Spleen (tissue), 11 donors: ENCODE data around the gene TMTC2. TPM values are rescaled to one million over a fixed set of nuclear protein-coding genes. Genes with fewer than 3 reads are reported as not detected.

ENCODE experiments used
- DNase-seq: peaks from one replicate; pipeline ENCODE4 v3.0.0-alpha.2; 2020
- H3K27ac ChIP-seq, 8 donors: fragments of 200-600 bp; sonication (generic) in 7 of 8; 1 replicate in 4 of 8; 2 replicates in 4 of 8; pipeline versions ENCODE4 v1.5.0 to v1.8.0; 2016 to 2021; ENCODE audit warnings: inconsistent platforms in 4 of 8, mild to moderate bottlenecking in 4 of 8, moderate library complexity in 1 of 8
- H3K27me3 ChIP-seq, 7 donors: fragments of 200-600 bp; sonication (generic) in 6 of 7; replicated peaks in 1 of 7; 1 replicate in 4 of 7; 2 replicates in 3 of 7; pipeline versions ENCODE4 v1.5.0 to v1.8.0; 2016 to 2021; ENCODE audit warnings: inconsistent platforms in 3 of 7, mild to moderate bottlenecking in 1 of 7
- H3K36me3 ChIP-seq, 6 donors: fragments of 200-600 bp; sonication (generic) in 5 of 6; 1 replicate in 4 of 6; 2 replicates in 2 of 6; pipeline versions ENCODE4 v1.5.0 to v1.8.0; 2016 to 2021; ENCODE audit warnings: inconsistent platforms in 2 of 6
- H3K4me1 ChIP-seq, 6 donors: fragments of 200-600 bp; sonication (generic) in 5 of 6; 1 replicate in 3 of 6; 2 replicates in 3 of 6; pipeline versions ENCODE4 v1.5.0 to v1.8.0; 2016 to 2021; ENCODE audit warnings: inconsistent platforms in 3 of 6
- H3K4me3 ChIP-seq, 8 donors: fragments of 200-600 bp; sonication (generic) in 7 of 8; 1 replicate in 4 of 8; 2 replicates in 4 of 8; pipeline versions ENCODE4 v1.5.0 to v1.8.0; 2016 to 2021; ENCODE audit warnings: inconsistent platforms in 4 of 8, mild to moderate bottlenecking in 4 of 8, moderate library complexity in 2 of 8
- H3K9me3 ChIP-seq, 8 donors: fragments of 200-600 bp; sonication (generic) in 7 of 8; 1 replicate in 4 of 8; 2 replicates in 4 of 8; pipeline versions ENCODE4 v1.5.0 to v1.8.0; 2016 to 2021; ENCODE audit warnings: inconsistent platforms in 4 of 8
- POLR2A ChIP-seq, 3 donors: fragments of 450-650 bp; IDR thresholded peaks; one replicate each; pipeline ENCODE4 v1.5.1; 2017; ENCODE audit warnings: antibody characterized with exemption in 3 of 3, mild to moderate bottlenecking in 1 of 3
- POLR2AphosphoS5 ChIP-seq, 3 donors: sonication (generic); formaldehyde crosslinking; IDR thresholded peaks; one replicate each; pipeline ENCODE4 v1.5.1; 2017; ENCODE audit warnings: antibody characterized with exemption in 3 of 3
- WGBS, 5 donors: extraction: QIAGEN DNeasy Blood & Tissue Kit in 3 of 5; methylation state at CpG; one replicate each; pipeline versions ENCODE4 v1.1.5 to v1.1.7; 2013 to 2018; 5-methylcytosine and 5-hydroxymethylcytosine counted together
- intact Hi-C: fragments of 100-400 bp; cut with DNase I; formaldehyde crosslinking; loops from one replicate; pipeline ENCODE4 v1.15.0; 2023; ENCODE audit warnings: low total_unique reads
- polyA plus RNA-seq, 3 donors: library from polyadenylated mRNA; stranded (reverse); fragments of 200-250 nt; gene quantifications; one replicate each; pipeline ENCODE4 v1.2.1, GENCODE V29; 2013
- total RNA-seq, 7 donors: library from RNA; depleted of rRNA in 3 of 7; stranded (reverse); fragments of >200 nt in 3 of 7; fragmentation: NEBNext Ultra II Directional in 4 of 7; extraction: Animal tissue kit (Norgen Biotek cat#: 25700) in 4 of 7; gene quantifications; one replicate each; pipeline versions ENCODE4 v1.1.0 to v1.2.1, GENCODE V29; 2016 to 2021
- TF ChIP-seq, protein P1 (sequence below), 11 experiments: fragments of 200-600 bp in 7 of 11; fragments of 450-650 bp in 4 of 11; sonication (generic) in 4 of 11; IDR thresholded peaks in 8 of 11; conservative IDR thresholded peaks in 3 of 11; 1 replicate in 7 of 11; 2 replicates in 4 of 11; pipeline versions ENCODE4 v1.4.0 to v1.8.0; 2016 to 2021; ENCODE audit warnings: antibody characterized with exemption in 11 of 11, inconsistent platforms in 4 of 11, mild to moderate bottlenecking in 1 of 11
- donor health status: healthy with polysubstance abuse.
- donor health status: DM: no; HTN: no; CAD: no; lungs with moderate emphysema.
- donor health status: DM: no; HTN: no; CAD: no.
- donor health status: Bipolar disorder and iron deficiency.
- donor health status: healthy.
- donor health status: DM: no; HTN: no; CAD: no.
- donor health status: DM: yes; HTN: yes; CAD: no.

The TMTC2 gene
- total and polyA plus RNA-seq, 10 donors = 0.74 to 8.5 (median 4.0) TPM

DNA sequence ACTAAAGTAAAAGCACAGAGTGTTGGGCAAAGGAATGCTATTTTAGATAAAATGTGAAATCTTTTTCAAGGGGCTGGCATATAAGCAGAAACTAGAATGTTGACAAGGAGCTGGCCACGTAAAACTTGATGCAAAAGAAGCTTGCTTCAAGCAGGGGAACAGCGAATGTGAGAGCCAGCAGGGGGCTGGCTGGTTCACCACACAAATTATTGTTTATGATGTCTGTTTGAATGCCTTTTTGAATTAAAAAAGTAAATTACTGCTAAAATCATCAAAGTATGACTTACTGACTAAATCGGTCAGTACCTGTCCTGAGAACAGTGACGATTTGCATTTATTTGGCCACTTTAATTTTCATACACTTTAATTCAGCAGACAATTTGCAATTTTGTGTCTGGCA is 38.9 kb upstream of the TMTC2 start:
- no peak overlapping the region for H3K4me3 ChIP-seq
- WGBS, 5 donors = 84 to 92% (median 88%) methylated on average over 4 of the region's 4 CpGs
- no peaks in the 10 kb centered on the region for H3K27me3 ChIP-seq
- no peak overlapping the region for H3K27ac ChIP-seq
- no peaks in the 10 kb centered on the region for H3K36me3 ChIP-seq
- H3K4me1 ChIP-seq = no peaks in the 10 kb centered on the region
- no peaks in the 10 kb centered on the region for H3K9me3 ChIP-seq
- intact Hi-C loops = no loop called here
- no peak for DNase-seq
- TF ChIP-seq POLR2A (IDR thresholded peaks at IDR 0.05) (no peak), POLR2AphosphoS5 (IDR thresholded peaks at IDR 0.05) (no peak)
- TF ChIP-seq, protein P1, sequence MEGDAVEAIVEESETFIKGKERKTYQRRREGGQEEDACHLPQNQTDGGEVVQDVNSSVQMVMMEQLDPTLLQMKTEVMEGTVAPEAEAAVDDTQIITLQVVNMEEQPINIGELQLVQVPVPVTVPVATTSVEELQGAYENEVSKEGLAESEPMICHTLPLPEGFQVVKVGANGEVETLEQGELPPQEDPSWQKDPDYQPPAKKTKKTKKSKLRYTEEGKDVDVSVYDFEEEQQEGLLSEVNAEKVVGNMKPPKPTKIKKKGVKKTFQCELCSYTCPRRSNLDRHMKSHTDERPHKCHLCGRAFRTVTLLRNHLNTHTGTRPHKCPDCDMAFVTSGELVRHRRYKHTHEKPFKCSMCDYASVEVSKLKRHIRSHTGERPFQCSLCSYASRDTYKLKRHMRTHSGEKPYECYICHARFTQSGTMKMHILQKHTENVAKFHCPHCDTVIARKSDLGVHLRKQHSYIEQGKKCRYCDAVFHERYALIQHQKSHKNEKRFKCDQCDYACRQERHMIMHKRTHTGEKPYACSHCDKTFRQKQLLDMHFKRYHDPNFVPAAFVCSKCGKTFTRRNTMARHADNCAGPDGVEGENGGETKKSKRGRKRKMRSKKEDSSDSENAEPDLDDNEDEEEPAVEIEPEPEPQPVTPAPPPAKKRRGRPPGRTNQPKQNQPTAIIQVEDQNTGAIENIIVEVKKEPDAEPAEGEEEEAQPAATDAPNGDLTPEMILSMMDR (IDR thresholded peaks at IDR 0.05 in 8 of 11, conservative IDR thresholded peaks at IDR 0.05 in 3 of 11) = no peak

DNA sequence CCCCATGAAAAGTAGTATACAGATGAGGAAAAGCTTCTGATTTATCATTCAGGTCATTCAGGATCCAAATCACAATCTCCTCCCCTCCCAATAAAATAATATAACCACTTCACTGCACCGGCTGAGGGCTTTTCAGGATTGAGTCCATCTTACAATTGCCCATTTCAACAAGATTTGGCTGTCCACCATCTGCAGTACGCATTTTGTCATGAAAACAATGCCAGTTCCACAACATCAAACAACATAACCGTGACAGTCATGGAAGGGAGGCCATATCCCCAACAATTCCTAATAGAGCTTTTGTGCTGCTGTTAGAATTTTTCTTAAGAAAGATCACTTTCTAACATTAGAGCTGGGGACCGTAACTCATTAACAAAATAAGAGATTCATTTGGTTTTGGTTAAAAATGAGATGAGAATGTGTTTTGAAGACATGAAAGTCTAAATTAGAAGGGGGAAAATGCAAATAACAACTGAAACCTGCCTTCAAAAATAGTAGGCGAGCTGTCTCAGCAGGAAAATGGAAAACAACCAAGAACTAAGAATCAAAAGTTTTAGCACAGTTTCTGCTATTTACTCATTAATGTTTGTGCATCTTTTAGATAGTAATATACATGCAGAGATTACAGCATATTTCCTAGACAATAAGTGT is 38.3 kb upstream of the TMTC2 start:
- Histone ChIP-seq H3K27ac (no peak overlapping the region), H3K4me3 (no peak overlapping the region), H3K9me3 (no peaks in the 10 kb centered on the region), H3K36me3 (no peaks in the 10 kb centered on the region), H3K27me3 (no peaks in the 10 kb centered on the region), H3K4me1 (no peaks in the 10 kb centered on the region)
- WGBS, 5 donors = 79 to 91% (median 81%) methylated on average over 5 of the region's 5 CpGs
- DNase-seq = no peak
- TF ChIP-seq POLR2A (IDR thresholded peaks at IDR 0.05) (no peak), POLR2AphosphoS5 (IDR thresholded peaks at IDR 0.05) (no peak)
- TF ChIP-seq, protein P1 (IDR thresholded peaks at IDR 0.05 in 8 of 11, conservative IDR thresholded peaks at IDR 0.05 in 3 of 11) = no peak
- intact Hi-C loops = no loop called here

GRCh38 chr12:82650627-82651337 is 35.9 kb upstream of the TMTC2 start:
- Histone ChIP-seq H3K9me3 (no peaks in the 10 kb centered on the region), H3K36me3 (no peaks in the 10 kb centered on the region), H3K4me3 (no peak overlapping the region), H3K27me3 (no peaks in the 10 kb centered on the region), H3K27ac (no peak overlapping the region), H3K4me1 (no peaks in the 10 kb centered on the region)
- intact Hi-C loops = no loop called here
- DNase-seq = no peak
- 49 to 69% (median 54%) methylated on average over 3 of the region's 3 CpGs for WGBS, 5 donors
- TF ChIP-seq POLR2AphosphoS5 (IDR thresholded peaks at IDR 0.05) (no peak), POLR2A (IDR thresholded peaks at IDR 0.05) (no peak)
- TF ChIP-seq, protein P1 (IDR thresholded peaks at IDR 0.05 in 8 of 11, conservative IDR thresholded peaks at IDR 0.05 in 3 of 11) = no peak

DNA sequence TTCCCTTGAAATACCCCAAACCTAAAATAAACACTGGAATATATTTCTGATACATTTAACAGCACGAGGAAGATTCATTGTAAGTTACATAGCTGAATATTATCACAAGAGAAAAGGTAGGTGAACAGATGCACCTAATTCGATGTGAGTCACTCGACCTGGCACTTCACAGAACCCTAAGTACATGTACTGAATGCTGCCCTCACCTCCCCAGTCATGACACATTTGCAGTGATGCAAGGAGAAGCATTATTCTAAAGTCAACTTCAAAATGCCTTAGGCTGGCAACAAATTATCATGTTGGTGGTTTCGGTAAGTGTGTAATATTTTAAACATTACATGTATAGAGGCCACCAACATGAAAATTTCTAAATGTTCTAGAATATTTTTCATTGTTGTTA is 35.2 kb upstream of the TMTC2 start:
- no peaks in the 10 kb centered on the region for H3K9me3 ChIP-seq
- H3K27ac ChIP-seq = no peak overlapping the region
- H3K4me3 ChIP-seq = no peak overlapping the region
- intact Hi-C loops = no loop called here
- TF ChIP-seq POLR2A (IDR thresholded peaks at IDR 0.05) = no peak
- no peak for TF ChIP-seq POLR2AphosphoS5 (IDR thresholded peaks at IDR 0.05)
- TF ChIP-seq, protein P1 (IDR thresholded peaks at IDR 0.05 in 8 of 11, conservative IDR thresholded peaks at IDR 0.05 in 3 of 11) = no peak
- H3K4me1 ChIP-seq = no peaks in the 10 kb centered on the region
- no peak for DNase-seq
- H3K36me3 ChIP-seq = no peaks in the 10 kb centered on the region
- 77 to 91% (median 86%) methylated on average over 4 of the region's 4 CpGs for WGBS, 5 donors
- H3K27me3 ChIP-seq = no peaks in the 10 kb centered on the region
